GM21528 (cell line): ENCODE measurements around the gene CEACAM5.
"Not testable (repeated sequence)": the region's sequence is repeated elsewhere in the genome, so short reads cannot be mapped to it uniquely, and the experiment has no call there.

ENCODE experiments used
- ATAC-seq: cut with Tn5 transposase; IDR thresholded peaks from one replicate; pipeline ENCODE4 v1.9.1; 2021; ENCODE audit warnings: mild to moderate bottlenecking, moderate library complexity; ENCODE audit not compliant: unreplicated experiment, low FRiP score

CEACAM5 gene

DNA sequence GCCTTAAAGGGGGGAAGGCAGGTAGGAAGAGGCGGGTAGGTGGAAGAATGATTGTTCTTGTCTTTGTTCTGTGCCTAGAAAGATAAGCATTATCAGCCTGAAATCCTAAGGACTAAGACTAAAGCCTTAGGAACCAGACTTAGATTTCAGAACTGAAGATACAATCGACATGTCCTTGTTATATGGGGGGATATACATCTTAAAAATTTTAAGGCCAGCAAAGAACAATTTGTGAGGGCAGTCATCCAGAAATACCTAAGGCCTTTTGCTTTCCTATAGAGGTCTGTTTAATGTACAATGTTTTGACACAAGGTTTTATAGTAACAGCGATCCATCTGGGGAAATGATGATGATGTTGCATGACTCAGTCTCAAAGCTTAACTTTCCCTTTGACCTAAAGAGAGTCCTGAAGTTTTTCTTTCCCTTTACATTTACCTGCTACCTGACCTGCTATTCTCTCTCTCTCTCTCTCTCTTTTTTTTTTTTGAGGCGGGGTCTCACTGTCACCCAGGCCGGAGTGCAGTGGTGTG, 26.7 kb downstream of the CEACAM5 start:
- no peak for ATAC-seq

DNA sequence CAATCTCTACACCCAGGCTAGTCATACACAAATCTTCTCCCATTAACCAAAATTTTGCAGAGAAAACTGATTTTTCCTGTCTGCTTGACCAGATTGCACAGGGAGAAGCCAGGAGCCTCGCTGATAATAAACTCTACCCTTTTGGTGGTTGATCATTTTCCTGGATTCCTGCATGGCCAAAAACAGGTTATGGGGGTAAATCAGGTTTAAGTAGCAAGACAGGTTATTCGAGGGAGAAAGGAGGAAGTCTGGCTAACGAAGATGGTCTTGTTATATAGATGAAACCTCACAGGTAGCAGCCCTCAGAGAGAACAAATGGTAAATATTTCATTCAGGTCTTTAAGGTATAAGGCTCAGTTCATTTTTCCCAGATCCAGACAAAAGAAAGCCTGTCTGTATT, 30.9 kb downstream of the CEACAM5 start:
- no peak for ATAC-seq

DNA sequence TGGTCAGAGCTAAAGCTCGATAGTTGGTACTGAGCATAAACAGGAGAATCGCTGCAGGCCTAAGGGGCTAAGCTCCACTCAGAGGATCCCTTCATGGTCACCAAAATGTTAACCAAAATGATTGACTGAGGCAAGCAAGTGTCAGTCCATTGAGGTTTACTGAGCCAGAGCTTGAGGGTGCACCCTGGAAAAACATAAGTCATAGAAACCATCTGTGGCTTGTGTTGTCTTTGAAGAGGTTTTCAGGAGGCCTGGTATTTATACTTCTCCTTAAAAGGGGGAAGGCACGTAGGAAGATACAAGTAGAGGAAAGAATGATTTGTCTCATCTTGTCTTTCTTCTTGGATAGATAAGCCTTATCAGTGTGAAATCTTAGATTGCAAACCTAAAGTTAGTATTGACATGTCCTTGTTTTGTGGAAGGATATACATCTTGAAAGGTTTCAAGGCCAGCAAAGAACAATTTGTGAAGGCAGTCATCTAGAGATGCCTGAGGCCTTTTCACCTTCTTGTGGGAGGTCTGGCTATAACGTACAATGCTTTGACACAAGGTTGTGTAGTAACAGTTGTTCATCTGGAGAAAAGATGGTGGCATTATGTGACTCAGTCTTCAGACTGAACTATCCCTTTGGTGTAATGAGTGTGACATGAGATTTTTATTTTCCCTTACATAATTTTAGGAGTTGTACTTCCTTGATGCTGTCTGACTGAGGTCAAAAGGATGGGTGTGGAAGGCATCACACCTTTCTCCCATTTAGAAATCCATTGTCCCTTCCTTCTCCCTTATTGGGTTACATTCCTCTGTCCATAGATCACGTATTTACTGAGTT, 32.2 kb downstream of the CEACAM5 start:
- no peak for ATAC-seq

DNA sequence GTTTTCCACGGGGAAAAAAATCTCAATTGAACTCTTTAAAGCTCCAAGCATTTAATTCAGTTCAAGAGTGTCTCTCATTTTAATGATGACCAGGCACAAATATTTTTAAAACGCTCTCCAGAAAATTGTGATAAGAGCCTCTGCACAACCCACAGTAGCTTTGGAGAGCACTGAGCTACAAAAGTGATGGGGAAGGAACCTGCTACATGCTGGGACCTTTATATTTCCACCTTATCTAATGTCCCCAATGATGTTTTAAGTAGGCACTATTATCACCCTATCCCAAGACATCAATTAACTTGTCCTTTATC, 32.8 kb downstream of the CEACAM5 start:
- ATAC-seq, result no peak

DNA sequence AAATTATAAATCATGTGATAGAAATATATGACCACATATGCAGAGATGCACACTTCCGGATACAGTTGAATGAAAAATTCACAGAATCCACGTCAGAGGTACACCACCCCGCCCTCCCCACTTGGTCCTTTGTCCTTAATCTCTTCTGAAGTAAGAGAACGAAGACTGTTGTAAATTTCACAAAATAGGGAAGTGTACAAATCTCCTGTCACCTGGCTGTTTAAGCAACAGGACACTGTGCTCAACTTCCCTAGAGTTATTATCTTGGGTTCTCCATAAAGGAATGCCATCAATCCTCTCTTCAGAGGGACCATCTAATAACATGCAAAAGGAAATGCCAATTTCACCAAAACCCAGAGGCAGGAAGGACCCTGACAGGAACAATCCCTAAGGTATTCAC, 36.4 kb downstream of the CEACAM5 start:
- no peak for ATAC-seq

DNA sequence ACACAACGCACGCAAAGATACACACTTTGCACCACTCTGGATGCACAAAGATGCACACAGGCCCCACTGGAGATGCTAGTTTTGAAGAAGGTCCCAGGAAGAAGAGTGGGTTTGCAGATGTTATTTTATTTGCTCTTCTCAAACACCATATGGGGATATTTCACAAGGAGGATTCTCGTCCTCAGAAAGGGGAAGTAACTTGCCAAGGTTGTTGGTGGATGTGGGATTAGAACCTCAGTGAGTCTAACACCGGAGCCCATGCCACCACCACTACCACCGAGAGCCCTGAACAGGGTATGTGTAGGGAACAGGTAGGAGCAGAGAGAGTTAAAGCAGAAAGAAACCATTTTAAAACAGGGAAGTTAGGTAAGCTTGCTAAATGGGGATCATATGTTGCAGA, 37.3 kb downstream of the CEACAM5 start:
- no peak for ATAC-seq

DNA sequence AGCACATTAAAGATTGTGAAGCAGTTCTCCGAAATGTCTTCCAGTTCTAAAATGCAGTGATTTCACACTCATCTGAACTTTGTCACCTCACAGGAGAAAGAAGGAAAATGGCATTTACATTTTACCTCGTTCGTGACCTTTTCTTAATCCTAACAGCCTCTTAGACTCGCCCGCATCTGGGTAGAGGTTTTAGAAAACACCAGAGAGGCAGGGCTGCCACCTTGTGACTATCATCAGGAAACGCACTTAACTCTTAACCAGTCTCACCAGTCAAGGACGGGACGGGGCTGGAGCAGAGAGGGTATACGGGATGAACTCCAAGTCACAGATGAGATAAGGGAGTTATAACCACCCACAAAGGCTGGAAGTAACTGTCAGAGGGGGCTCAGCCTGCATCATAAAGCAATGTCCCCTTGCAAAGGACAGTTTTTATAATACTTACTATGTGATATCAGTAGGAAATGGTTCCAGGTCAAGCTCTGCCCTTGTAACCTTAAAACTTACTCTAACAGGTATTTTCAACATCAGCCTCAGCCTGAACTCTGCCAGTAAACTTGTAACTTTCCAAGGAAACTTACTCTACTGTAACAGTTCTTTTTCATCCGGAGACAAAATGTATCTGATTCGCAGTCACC, 38.3 kb downstream of the CEACAM5 start:
- no peak for ATAC-seq

DNA sequence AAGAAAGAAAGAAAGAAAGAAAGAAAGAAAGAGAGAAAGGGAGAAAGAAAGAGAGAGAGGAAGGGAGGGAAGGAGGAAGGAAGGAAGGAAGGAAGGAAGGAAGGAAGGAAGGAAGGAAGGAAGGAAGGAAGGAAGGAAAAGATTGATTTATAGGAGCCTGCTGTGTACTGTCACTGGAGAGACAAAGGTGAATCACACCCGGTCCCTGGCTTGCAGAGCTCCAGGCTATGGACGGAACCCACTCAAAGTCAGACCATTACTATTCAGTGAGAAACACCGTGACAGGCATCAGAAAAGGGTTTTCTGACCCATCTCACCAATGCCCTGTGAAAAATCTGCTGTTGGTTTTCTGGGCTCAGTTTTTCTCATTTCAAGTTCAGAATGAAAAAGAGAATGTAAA, 39.6 kb downstream of the CEACAM5 start:
- ATAC-seq, result no peak

DNA sequence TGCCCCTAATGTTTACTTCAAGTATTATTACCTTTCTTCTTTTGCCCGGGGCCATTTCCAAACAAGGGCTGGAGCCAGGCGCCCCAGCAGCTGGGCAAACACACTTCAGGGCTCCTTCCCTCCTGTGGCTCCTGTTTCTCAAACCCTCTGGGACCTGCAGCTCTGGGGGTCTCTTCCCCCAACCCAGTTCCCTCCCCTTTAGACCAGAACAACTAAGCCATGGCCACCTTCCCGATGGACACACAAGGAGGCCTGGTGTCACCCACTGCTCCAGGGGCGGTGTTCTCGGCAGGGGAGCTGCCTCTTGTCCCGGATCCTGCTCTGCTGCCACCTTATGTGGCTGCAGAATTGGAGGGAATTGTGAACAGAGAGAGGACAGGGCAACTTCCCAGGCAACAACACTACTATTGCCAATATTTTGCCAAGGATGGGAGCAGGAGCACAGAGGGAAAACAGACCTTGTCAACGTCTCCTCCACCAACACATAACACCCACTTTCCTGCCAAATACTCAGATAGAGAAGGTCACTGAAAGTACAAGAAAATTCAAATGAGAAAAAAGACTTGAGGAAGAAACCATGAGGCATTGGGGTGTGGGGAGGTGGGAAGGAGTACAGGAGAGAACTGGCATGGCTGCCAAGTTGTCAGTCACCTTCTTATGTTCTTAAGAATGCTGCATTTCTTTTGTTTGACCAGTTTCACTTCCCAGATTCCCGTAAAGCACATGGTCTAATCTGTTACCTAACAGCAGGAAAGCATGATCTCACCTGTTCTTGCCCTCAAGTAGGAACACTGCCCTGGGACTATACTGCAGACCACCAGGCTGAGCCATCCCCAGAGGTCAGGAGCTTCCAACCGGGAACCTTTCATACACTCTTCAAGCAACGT, 42.1 kb downstream of the CEACAM5 start:
- ATAC-seq, result not testable (repeated sequence)

DNA sequence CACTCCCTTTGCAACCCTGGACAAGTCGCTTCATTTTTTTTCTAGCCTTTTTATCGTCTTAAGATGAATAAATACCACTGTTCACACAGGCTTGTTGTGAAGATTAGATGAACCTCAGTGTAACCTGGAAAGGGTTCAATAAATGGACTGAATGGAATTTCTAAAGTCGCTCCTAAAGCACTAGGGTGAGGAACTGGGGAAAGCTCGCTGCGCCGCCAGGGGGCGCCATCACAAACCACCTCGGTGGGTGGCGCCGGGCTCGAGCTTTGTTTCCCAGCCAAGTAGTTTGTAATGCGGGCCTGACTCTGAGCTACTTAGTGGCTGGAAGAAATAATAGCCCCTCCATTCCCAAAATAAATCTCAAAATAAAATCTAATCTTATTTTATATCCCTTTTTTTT, 44.7 kb downstream of the CEACAM5 start:
- no peak for ATAC-seq

DNA sequence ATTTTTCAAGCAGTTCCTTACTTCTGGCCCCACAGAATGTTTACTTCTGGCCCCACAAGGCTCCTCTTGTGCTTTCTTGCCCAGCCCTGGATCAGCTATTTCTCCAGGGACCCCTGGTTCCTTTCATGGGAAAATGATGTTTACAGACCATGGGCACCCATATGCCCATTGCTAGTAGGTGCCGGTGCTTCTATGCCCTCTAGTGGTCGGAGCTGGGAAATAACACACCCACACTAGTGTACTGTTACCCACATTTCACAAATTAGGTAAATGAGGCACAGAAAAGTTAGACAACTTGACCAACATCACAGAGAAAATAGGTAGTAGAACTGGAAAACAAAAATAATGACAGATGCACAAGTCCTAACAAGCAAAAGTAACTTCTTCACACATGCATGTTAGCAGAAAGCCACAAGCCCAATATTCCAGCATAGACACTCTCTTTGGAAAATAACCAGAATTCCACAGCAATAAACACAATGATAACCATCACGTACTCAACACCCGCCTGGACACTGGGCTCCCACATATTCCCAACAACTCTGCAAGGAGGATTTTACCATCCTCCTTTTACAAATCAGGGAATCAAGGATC, 45.6 kb downstream of the CEACAM5 start:
- no peak for ATAC-seq

DNA sequence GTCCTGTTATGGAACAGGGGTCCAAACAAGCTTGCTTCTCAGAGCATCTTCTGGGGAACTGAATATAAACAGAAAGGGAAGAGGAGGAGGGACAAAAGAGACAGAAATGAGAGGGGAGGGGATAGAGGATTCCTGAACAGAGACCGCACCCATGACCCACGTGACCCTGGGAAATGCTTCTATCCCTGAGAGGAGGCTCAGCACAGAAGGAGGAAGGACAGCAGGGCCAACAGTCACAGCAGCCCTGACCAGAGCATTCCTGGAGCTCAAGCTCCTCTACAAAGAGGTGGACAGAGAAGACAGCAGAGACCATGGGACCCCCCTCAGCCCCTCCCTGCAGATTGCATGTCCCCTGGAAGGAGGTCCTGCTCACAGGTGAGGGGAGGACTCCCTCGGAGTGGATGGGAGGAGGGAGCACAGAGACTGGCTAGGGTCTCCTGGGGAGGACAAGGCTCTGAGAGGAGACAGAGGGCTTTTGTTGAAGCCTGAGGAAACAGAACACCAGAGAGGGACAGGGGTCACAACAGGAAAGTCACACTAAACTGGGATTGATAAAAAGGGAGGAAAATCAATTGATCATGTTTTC, 47.0 kb downstream of the CEACAM5 start, which contains the start of gene CEACAM6:
Gene CEACAM6 (plus strand): TSS at position 203 of the 586 bp plus-strand sequence. CDS start 109 bp downstream, at position 312.
- ATAC-seq, result no peak

DNA sequence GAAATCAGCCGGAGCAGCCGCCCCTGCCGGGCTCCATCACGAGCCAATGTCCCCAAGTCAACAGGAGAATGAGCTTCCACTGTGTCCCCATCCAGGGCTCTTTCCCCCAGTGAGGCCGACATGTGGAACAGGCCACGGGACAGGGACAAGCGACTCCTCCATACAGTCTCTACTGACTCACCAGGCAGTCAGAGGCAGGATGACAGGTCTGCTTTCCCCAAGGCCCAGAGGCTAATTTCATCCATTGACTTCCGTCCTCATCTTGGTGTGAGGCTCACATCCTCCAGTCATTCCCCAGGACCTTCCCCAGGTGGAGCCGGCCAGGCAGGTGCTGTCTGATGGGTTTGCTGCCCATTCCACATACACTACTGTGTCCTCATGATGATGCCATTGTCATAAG, 50.4 kb downstream of the CEACAM5 start:
- no peak for ATAC-seq

DNA sequence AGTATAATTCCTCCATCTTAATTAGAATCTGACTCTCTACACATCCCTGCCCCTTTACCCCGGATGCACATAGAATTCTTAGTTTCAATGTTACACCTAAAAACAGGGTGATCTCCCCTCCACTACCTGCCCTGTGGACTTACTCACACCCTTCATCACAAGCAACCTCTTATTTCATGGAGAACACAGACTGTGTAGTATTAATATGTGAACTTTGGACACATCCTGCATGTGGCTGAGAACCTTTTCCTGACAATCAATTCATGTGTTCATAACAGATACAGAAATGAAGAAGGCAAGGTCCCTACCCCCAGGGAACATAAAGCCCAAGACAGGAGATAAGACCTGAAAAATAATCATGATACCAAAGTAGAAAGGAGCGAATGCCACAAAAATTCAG, 58.7 kb downstream of the CEACAM5 start:
- no peak for ATAC-seq

DNA sequence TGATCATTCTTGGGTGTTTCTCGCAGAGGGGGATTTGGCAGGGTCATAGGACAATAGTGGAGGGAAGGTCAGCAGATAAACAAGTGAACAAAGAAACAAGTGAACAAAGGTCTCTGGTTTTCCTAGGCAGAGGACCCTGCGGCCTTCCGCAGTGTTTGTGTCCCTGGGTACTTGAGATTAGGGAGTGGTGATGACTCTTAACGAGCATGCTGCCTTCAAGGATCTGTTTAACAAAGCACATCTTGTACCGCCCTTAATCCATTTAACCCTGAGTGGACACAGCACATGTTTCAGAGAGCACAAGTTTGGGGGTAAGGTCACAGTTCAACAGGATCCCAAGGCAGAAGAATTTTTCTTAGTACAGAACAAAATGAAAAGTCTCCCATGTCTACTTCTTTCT, 59.7 kb downstream of the CEACAM5 start:
- not testable (repeated sequence) for ATAC-seq

DNA sequence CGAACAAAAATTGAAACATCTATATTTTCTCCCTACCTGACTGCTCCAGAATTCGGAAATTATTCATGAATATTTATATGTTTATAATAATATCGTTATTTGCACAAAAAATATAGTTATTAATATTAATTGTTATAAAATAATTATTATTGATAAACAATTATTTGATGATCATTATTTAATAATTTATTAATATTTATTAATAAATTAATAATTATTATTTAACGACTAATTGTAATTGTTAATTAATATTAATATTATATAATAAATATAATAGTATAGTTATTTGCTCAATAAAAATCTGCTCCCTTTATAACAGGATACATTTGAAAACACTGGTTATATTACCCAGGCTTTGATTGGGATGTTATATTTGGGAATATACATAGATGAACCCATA, 61.2 kb downstream of the CEACAM5 start:
- no peak for ATAC-seq

DNA sequence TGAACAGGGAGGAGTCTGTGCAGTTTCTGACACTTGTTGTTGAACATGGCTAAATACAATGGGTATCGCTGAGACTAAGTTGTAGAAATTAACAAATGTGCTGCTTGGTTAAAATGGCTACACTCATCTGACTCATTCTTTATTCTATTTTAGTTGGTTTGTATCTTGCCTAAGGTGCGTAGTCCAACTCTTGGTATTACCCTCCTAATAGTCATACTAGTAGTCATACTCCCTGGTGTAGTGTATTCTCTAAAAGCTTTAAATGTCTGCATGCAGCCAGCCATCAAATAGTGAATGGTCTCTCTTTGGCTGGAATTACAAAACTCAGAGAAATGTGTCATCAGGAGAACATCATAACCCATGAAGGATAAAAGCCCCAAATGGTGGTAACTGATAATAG, 63.0 kb downstream of the CEACAM5 start:
- ATAC-seq, result no peak

DNA sequence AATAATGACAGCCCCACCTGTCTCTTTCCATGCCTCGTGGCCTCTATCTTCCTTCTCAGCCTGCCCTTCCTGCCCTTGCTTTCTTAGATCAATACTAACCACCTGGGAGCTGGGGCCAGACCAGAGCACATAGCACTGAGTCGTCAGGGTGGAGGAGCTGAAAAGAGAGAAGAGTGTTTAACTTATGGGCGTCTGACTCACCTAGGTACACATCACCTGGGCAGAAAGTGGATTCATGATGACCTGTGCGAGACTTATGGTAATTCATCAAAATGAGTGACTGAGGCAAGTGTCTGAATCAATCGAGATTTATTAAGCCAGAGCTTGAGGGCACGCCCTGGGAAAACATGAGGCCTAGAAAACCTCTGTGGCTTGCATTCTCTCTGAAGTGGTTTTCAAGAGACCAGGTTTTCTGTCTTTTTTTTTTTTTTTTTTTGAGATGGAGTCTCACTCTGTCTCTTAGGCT, 66.1 kb downstream of the CEACAM5 start:
- no peak for ATAC-seq

DNA sequence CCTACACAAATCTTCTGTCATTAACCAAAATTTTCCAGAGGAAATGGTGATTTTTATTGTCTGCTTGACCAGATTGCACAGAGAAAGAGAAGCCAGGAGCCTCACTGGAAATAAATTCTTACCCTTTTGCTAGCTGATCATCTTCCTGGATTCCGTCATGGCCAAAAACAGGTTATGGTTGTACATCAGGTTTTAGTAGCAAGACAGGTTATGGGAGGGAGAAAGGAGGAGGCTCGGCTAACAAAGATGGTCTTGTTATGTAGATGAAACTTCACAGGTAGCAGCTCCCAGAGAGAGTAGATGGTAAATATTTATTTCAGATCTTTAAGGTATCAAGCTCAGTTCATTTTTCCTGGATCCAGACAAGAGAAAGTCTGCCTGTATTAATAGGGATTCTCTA, 68.3 kb downstream of the CEACAM5 start:
- no peak for ATAC-seq
